Measurements from ENCODE around the gene NOC2L. TPM values are rescaled to one million over a fixed set of nuclear protein-coding genes. Genes with fewer than 3 reads are reported as not detected.

NOC2L gene
- polyA plus RNA-seq, 1 donor (not counting 4 experiments of a cell fraction or from before 2014, with no cell fraction given) = 51.8 TPM

DNA sequence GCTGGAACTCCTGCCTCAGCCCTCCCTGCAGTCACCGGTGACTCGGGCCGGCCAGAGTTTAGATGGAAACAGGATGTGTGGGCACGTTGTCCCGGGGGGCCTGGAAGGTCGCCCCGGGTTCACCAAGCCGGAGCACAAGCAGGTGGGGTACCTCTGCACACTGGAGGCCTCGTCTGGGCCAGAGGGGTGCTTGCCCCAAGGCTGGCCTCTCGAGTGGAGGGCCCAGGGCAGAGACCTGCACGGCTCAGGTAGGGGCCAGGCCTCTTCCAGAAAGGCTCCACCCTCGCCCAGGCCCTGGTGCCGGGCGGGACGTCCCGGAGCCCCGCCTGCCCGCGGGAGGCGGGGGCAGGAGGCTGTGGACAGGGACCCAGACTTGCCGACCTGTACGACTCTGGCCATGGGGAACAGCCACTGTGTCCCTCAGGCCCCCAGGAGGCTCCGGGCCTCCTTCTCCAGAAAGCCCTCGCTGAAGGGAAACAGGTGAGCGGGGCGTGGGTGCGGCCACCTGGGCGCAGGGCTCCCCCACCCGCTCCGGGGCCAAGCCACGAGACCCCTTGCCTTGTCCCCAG is 7.2 kb upstream of the NOC2L start, which contains the start of gene PLEKHN1:
Gene PLEKHN1, plus strand, starts transcription at position 348 of the 569 bp plus-strand sequence. Its CDS starts 50 bp downstream, at position 398.
- Histone ChIP-seq H3K27me3 (ENCODE audit: control insufficient read depth, extremely low read depth, insufficient read depth, low read length) (no peaks in the 10 kb centered on the region), H3K9me1 (ENCODE audit: control insufficient read depth, extremely low read depth, insufficient read depth, low read length) (no peaks in the 10 kb centered on the region), H2AFZ (ENCODE audit: control insufficient read depth, low read length) (peak within 1 kb of the TSS; percentile 75), H4K20me1 (ENCODE audit: control insufficient read depth, extremely low read depth, insufficient read depth, low read length) (no peaks in the 10 kb centered on the region), H3K4me1 (ENCODE audit: control insufficient read depth, extremely low read depth, insufficient read depth, low read length) (peaks cover 16% of the 10 kb centered on the region), H3K4me2 (ENCODE audit: control insufficient read depth, extremely low read depth, insufficient read depth, low read depth, low read length) (peak within 1 kb of the TSS; percentile 94), H3K36me3 (ENCODE audit: control insufficient read depth in 2 of 2, extremely low read depth in 1 of 2, insufficient read depth in 2 of 2, low read length in 2 of 2) (peaks cover 0 to 7% of the 10 kb centered on the region in 2 experiments), H3K4me3 (ENCODE audit: control insufficient read depth in 2 of 3, extremely low read depth in 1 of 3, insufficient read depth in 2 of 3, low read depth in 1 of 3, low read length in 3 of 3) (peak within 1 kb of the TSS; percentile 70 to 85 (median 84)), H3K9ac (ENCODE audit: control insufficient read depth, extremely low read depth, insufficient read depth, low read length) (peak within 1 kb of the TSS; percentile 97), H3K27ac (ENCODE audit: control insufficient read depth, insufficient read depth, low read length) (peak within 1 kb of the TSS; percentile 96), H3K9me3 (ENCODE audit: control insufficient read depth, low read depth, low read length) (no peaks in the 10 kb centered on the region), H3K79me2 (ENCODE audit: control insufficient read depth, insufficient read depth, low read length) (no peaks in the 10 kb centered on the region)
- FAIRE-seq (no peak), DNase-seq (ENCODE audit: low read depth, low spot score) (no peak)
- no peak for TF ChIP-seq EZH2 (IDR thresholded peaks at IDR 0.05; ENCODE audit: low read length)
- TF ChIP-seq, protein P1, sequence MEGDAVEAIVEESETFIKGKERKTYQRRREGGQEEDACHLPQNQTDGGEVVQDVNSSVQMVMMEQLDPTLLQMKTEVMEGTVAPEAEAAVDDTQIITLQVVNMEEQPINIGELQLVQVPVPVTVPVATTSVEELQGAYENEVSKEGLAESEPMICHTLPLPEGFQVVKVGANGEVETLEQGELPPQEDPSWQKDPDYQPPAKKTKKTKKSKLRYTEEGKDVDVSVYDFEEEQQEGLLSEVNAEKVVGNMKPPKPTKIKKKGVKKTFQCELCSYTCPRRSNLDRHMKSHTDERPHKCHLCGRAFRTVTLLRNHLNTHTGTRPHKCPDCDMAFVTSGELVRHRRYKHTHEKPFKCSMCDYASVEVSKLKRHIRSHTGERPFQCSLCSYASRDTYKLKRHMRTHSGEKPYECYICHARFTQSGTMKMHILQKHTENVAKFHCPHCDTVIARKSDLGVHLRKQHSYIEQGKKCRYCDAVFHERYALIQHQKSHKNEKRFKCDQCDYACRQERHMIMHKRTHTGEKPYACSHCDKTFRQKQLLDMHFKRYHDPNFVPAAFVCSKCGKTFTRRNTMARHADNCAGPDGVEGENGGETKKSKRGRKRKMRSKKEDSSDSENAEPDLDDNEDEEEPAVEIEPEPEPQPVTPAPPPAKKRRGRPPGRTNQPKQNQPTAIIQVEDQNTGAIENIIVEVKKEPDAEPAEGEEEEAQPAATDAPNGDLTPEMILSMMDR (optimal IDR thresholded peaks at IDR 0.05 in 1 of 3, IDR thresholded peaks at IDR 0.05 in 1 of 3, conservative IDR thresholded peaks at IDR 0.05 in 1 of 3; ENCODE audit: extremely low read depth in 1 of 3, insufficient read depth in 2 of 3, low read length in 3 of 3) = no peak
- dilution Hi-C loops (cut with MboI; ENCODE audit: extremely low pct_ligation_motif_present, low sequenced_read_pairs) = no loop called here

DNA sequence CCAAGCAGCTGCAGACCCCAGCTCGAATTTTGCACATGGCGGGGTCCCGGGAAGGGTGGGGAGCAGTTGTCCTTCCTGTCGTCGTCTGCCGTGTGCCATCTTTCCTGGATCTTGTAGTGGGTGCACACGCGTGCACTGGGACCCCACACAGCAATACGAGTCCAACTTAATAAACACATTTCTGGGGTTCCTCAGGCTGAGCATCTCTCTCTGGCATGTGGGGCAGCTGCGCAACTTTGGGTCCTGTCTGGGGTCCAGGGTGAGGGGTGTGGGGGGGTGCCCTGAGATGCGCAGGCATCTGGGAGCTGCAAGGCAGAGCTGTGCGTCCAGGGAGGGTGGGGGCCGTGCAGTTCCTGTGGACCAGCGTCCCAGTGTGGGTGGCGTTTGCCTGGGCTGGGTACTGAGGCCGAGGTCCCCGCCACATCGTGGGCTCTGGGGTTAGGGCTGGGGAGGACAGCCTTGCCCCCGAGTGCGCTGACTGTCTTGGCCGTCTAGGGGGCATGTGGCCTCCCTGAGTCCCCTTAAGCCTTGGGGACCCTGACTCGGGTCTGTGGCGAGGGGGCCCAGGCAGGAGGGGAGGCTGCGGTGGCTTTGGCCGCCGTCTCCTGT is 6.6 kb upstream of the NOC2L start:
- peak overlapping the region in 1 of 3 experiments; percentile 70 for H3K4me3 ChIP-seq (ENCODE audit: control insufficient read depth in 2 of 3, extremely low read depth in 1 of 3, insufficient read depth in 2 of 3, low read depth in 1 of 3, low read length in 3 of 3)
- no peaks in the 10 kb centered on the region for H3K79me2 ChIP-seq (ENCODE audit: control insufficient read depth, insufficient read depth, low read length)
- no peaks in the 10 kb centered on the region for H3K9me3 ChIP-seq (ENCODE audit: control insufficient read depth, low read depth, low read length)
- peak overlapping the region; percentile 96 for H3K27ac ChIP-seq (ENCODE audit: control insufficient read depth, insufficient read depth, low read length)
- H4K20me1 ChIP-seq (ENCODE audit: control insufficient read depth, extremely low read depth, insufficient read depth, low read length) = no peaks in the 10 kb centered on the region
- peaks cover 0 to 6% of the 10 kb centered on the region in 2 experiments for H3K36me3 ChIP-seq (ENCODE audit: control insufficient read depth in 2 of 2, extremely low read depth in 1 of 2, insufficient read depth in 2 of 2, low read length in 2 of 2)
- H3K4me2 ChIP-seq (ENCODE audit: control insufficient read depth, extremely low read depth, insufficient read depth, low read depth, low read length) = no peak overlapping the region
- no peak overlapping the region for H2AFZ ChIP-seq (ENCODE audit: control insufficient read depth, low read length)
- DNase-seq (ENCODE audit: low read depth, low spot score) (no peak), FAIRE-seq (no peak)
- H3K9me1 ChIP-seq (ENCODE audit: control insufficient read depth, extremely low read depth, insufficient read depth, low read length) = no peaks in the 10 kb centered on the region
- dilution Hi-C loops (cut with MboI; ENCODE audit: extremely low pct_ligation_motif_present, low sequenced_read_pairs) = no loop called here
- peak overlapping the region; percentile 97 for H3K9ac ChIP-seq (ENCODE audit: control insufficient read depth, extremely low read depth, insufficient read depth, low read length)
- peaks cover 16% of the 10 kb centered on the region for H3K4me1 ChIP-seq (ENCODE audit: control insufficient read depth, extremely low read depth, insufficient read depth, low read length)
- H3K27me3 ChIP-seq (ENCODE audit: control insufficient read depth, extremely low read depth, insufficient read depth, low read length) = no peaks in the 10 kb centered on the region
- TF ChIP-seq EZH2 (IDR thresholded peaks at IDR 0.05; ENCODE audit: low read length) = no peak
- TF ChIP-seq, protein P1 (optimal IDR thresholded peaks at IDR 0.05 in 1 of 3, IDR thresholded peaks at IDR 0.05 in 1 of 3, conservative IDR thresholded peaks at IDR 0.05 in 1 of 3; ENCODE audit: extremely low read depth in 1 of 3, insufficient read depth in 2 of 3, low read length in 3 of 3) = no peak

Data from keratinocyte (primary cell).